ENCODE measurements around the gene SPAG7.

The SPAG7 gene

GRCh38 chr17:4949321-4950074 is 18.1 kb downstream of the SPAG7 start:
- peak; percentile 79 for DNase-seq

GRCh38 chr17:4948931-4949320 is 18.7 kb downstream of the SPAG7 start:
- DNase-seq, result peak; percentile 69

- peak; percentile 82 for DNase-seq
Measured at GRCh38 chr17:4948166-4948930, 19.3 kb downstream of the SPAG7 start, which contains the start of gene PFN1. Gene PFN1, minus strand, starts transcription at chr17:4948530. Its CDS starts 136 bp downstream, at chr17:4948394.

GRCh38 chr17:4947411-4948165 is 20.0 kb downstream of the SPAG7 start:
- DNase-seq, result peak; percentile 79

GRCh38 chr17:4947010-4947410 is 20.6 kb downstream of the SPAG7 start:
- DNase-seq, result no peak

- DNase-seq, result no peak
Measured at GRCh38 chr17:4946312-4946976, 21.2 kb downstream of the SPAG7 start.

GRCh38 chr17:4945944-4946280 is 21.7 kb downstream of the SPAG7 start:
- DNase-seq, result no peak

GRCh38 chr17:4945176-4945943 is 22.3 kb downstream of the SPAG7 start:
- DNase-seq, result peak; percentile 83

GRCh38 chr17:4944554-4945175 is 23.0 kb downstream of the SPAG7 start:
- peak; percentile 45 for DNase-seq

- peak; percentile 59 for DNase-seq
Measured at GRCh38 chr17:4944163-4944553, 23.5 kb downstream of the SPAG7 start.

- DNase-seq, result no peak
Measured at GRCh38 chr17:4942760-4943508, 24.7 kb downstream of the SPAG7 start.

GRCh38 chr17:4941319-4941610 is 26.4 kb downstream of the SPAG7 start:
- no peak for DNase-seq

GRCh38 chr17:4940555-4941318 is 26.9 kb downstream of the SPAG7 start:
- peak; percentile 54 for DNase-seq

- DNase-seq, result peak; percentile 93
Measured at GRCh38 chr17:4939796-4940554, 27.6 kb downstream of the SPAG7 start, which contains the start of the genes RNF167 and SLC25A11. Gene RNF167, plus strand, starts transcription at chr17:4940268. Its CDS starts 642 bp downstream, at chr17:4940910. Gene SLC25A11, minus strand, starts transcription at chr17:4940046. Its CDS starts 136 bp downstream, at chr17:4939910.

GRCh38 chr17:4939546-4939795 is 28.1 kb downstream of the SPAG7 start:
- DNase-seq, result no peak

- no peak for DNase-seq
Measured at GRCh38 chr17:4938688-4939545, 28.7 kb downstream of the SPAG7 start.

- DNase-seq, result no peak
Measured at GRCh38 chr17:4938069-4938491, 29.5 kb downstream of the SPAG7 start.

- DNase-seq, result no peak
Measured at GRCh38 chr17:4937553-4937952, 30.1 kb downstream of the SPAG7 start.

GRCh38 chr17:4936436-4936835 is 31.2 kb downstream of the SPAG7 start:
- DNase-seq, result no peak
